Measurements from ENCODE around the gene NAB2. TPM values are rescaled to one million over a fixed set of nuclear protein-coding genes. Genes with fewer than 3 reads are reported as not detected.
A peak's percentile ranks its signal among the peaks of the same experiment; 100 is the strongest.

Gene NAB2
- total and polyA plus RNA-seq, 12 donors, result 9.5 to 20.2 (median 13.1) TPM

DNA sequence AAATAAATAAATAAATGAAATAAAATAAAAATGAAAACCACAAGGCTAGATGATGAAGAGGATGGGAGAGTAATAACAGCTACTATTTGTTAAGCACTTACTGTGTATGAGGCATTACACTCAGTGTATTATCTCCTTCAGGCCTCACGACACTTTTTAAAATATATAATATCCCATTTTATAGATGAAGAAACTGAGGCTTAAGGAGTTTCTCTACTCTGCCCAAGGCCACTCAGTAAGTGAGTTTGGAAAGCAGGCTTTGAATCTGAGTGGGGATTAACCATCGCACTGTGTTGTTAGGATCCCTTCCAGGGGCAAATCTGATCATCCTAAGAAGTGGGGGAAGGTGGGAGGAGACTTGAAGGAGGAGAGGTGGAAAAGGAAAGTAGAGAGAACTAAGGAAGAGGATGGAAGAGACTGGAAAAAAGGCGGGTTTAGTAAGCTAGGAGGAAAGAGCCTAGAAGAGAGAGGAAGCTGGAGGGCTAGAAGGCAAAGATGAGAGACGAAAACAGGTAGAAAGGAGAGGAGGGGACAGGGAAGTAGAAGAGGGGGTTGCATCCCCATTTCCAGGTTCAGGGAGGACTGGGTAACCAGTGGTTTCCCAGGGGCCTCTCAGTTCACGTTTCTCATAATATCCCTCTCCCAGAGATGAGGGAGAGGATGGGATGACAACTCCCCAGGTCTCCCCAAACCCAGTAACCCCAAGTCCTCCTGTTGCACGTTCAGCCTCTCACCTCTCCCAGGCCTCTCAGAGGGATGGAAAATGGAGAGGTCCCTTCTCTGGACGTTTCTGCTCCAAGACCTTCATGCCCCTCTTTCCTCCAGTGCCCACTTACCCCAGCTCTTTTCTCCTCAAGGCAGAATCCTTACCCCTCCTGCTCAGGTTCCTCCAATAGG is 20.5 kb downstream of the NAB2 start:
- TF ChIP-seq, protein P1, sequence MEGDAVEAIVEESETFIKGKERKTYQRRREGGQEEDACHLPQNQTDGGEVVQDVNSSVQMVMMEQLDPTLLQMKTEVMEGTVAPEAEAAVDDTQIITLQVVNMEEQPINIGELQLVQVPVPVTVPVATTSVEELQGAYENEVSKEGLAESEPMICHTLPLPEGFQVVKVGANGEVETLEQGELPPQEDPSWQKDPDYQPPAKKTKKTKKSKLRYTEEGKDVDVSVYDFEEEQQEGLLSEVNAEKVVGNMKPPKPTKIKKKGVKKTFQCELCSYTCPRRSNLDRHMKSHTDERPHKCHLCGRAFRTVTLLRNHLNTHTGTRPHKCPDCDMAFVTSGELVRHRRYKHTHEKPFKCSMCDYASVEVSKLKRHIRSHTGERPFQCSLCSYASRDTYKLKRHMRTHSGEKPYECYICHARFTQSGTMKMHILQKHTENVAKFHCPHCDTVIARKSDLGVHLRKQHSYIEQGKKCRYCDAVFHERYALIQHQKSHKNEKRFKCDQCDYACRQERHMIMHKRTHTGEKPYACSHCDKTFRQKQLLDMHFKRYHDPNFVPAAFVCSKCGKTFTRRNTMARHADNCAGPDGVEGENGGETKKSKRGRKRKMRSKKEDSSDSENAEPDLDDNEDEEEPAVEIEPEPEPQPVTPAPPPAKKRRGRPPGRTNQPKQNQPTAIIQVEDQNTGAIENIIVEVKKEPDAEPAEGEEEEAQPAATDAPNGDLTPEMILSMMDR (IDR thresholded peaks at IDR 0.05), result no peak
- H3K4me1 ChIP-seq, result peaks cover 0 to 47% (median 31%) of the 10 kb centered on the region in 9 donors
- H3K27me3 ChIP-seq, result no peaks in the 10 kb centered on the region
- DNase-seq (no peak), ATAC-seq (no peak)
- H3K27ac ChIP-seq, result peak overlapping the region in 9 of 10 donors; percentile 96 to 99 (median 98)
- H3K4me3 ChIP-seq, result peak overlapping the region in 9 of 10 donors; percentile 63 to 84 (median 78)
- WGBS, 2 donors, result 61 to 71% methylated on average over 7 of the region's 7 CpGs
- H3K36me3 ChIP-seq, result peaks cover 0 to 49% (median 19%) of the 10 kb centered on the region in 9 donors
- intact Hi-C loops (cut with DNase I), result loop anchor here in 8 of 10 donors (1.0 to 10.0 kb wide), 10 partner anchors 17 to 352 kb away; partner anchors contain the start of genes ZBTB39 (in 4 of the 8), HSD17B6 (in 1 of the 8), NAB2 (in 1 of the 8) and TAC3 (in 1 of the 8)
- H3K9me3 ChIP-seq, result no peaks in the 10 kb centered on the region

DNA sequence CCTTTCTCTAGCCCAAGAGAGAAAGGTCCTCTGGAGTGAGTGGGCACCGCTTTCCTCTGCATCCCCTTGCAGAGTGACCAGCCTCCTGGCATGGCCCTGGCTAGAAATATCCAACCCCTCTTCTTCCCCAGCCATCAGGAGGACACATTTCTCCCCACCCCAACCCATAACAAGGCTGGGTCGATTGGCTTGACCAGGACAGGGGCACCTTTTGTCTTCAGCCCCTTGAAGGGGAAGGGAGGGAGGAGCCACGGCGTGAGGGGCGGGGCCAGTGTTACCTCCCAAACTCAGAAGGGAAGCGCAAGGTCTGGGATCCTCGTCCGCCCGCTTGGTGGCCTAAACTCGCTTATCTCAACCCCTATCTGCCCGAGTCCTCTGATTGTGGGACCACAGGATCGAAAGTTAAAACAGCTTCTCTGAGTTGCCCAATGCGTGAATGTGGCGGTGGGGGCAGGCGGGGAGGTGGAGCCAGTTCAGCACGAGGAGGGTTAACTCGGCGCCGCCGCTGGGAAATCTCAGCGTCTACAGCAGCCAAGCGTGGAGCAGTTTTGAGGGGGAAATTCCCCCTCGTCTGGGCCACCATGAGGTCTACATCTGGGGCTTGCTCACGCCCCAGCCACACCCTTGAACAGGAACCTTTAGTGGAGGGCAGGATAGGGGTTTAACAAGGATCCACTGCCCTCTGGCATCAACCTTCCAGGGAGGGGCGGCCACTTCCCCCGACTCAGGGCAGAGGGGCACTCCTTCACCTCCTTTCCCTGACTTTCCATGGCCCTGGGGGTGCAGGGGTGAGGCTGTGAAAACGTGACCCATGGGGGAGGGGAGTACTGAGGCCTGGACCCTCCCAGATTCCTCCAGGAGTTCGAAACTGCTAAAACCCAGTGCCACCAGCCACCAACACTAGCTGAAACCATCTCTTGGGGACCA is 21.5 kb downstream of the NAB2 start:
- peaks cover 0 to 47% (median 31%) of the 10 kb centered on the region in 9 donors for H3K4me1 ChIP-seq
- no peaks in the 10 kb centered on the region for H3K27me3 ChIP-seq
- TF ChIP-seq, protein P1 (IDR thresholded peaks at IDR 0.05), result peak in 2 of 9 donors; percentile 10 to 12
- ATAC-seq (peak; percentile 15 to 51 (median 26)), DNase-seq (peak; percentile 68 to 79)
- no peaks in the 10 kb centered on the region for H3K9me3 ChIP-seq
- peak overlapping the region; percentile 56 to 84 (median 77) for H3K4me3 ChIP-seq
- peak overlapping the region; percentile 96 to 99 (median 98) for H3K27ac ChIP-seq
- intact Hi-C loops (cut with DNase I), result loop anchor here in 8 of 10 donors (1.0 to 10.0 kb wide), 10 partner anchors 20 to 353 kb away; partner anchors contain the start of genes ZBTB39 (in 4 of the 8), HSD17B6 (in 1 of the 8), NAB2 (in 1 of the 8) and TAC3 (in 1 of the 8)
- H3K36me3 ChIP-seq, result peaks cover 0 to 40% (median 14%) of the 10 kb centered on the region in 9 donors
- 5 to 11% methylated on average over 28 of the region's 28 CpGs for WGBS, 2 donors

DNA sequence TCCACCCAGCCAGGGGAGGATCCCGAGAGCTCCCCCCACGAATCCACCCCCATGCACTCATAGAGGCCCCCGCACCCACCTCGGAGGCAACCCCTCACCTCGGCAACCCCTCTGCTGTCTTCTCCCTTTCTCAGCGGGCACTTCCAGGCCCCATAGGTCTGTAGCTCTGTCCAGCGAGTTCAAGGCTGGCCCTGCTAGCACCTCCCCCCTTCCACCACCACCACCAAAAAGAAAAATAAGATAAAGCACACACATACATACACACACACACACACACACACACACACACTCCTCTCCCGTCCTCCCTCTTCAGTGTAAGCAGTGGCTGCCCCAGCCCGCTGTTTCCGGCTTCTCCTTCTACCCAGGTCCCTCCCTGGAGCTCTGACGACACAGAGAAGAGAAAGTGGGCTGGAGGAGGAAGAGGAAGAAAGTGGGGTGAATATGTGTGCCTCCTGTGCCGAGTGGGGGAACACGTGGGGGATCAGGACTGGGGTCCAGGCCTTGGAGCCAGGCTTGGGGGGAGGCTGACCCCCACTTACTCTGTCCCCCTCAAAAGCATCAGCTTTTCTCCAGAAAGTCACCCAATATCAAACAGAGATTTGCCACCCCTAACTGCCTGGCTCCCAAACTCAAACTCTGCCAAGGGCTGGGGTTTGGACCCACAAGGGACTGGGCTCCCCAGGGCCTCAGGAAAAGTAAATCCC is 22.3 kb downstream of the NAB2 start, which contains the start of gene STAT6:
Gene STAT6, minus strand, starts transcription at position 332 of the 704 bp plus-strand sequence. CDS start 3,084 bp downstream, outside the sequence.
- Histone ChIP-seq H3K36me3 (peaks cover 0 to 32% (median 12%) of the 10 kb centered on the region in 9 donors), H3K27me3 (no peaks in the 10 kb centered on the region), H3K27ac (peak within 1 kb of the TSS; percentile 96 to 99 (median 98)), H3K9me3 (no peaks in the 10 kb centered on the region), H3K4me1 (peaks cover 0 to 47% (median 31%) of the 10 kb centered on the region in 9 donors), H3K4me3 (peak within 1 kb of the TSS; percentile 56 to 84 (median 77))
- ATAC-seq (peak; percentile 73 to 88 (median 82)), DNase-seq (peak; percentile 75 to 89)
- WGBS, 2 donors, result 3 to 19% methylated on average over 12 to 13 of the region's 13 CpGs
- TF ChIP-seq, protein P1 (IDR thresholded peaks at IDR 0.05), result peak in 1 of 9 donors; percentile 27
- intact Hi-C loops (cut with DNase I), result loop anchor here in 8 of 10 donors (1.0 to 10.0 kb wide), 9 partner anchors 20 to 354 kb away; partner anchors contain the start of genes ZBTB39 (in 4 of the 8), HSD17B6 (in 1 of the 8), NAB2 (in 1 of the 8) and TAC3 (in 1 of the 8)

Data from heart right ventricle (tissue), 16 donors.